Heart right ventricle (tissue), 16 donors: ENCODE results near the gene REXO1. TPM values are rescaled to one million over a fixed set of nuclear protein-coding genes. Genes with fewer than 3 reads are reported as not detected.
A peak's percentile ranks its signal among the peaks of the same experiment; 100 is the strongest.

ENCODE experiments used
- ATAC-seq, 8 donors: fragments of 200-7000 bp; cut with Tn5 transposase; one replicate each; pipeline ENCODE4 v1.9.1; 2020; ENCODE audit warnings: mild to moderate bottlenecking in 8 of 8, moderate library complexity in 8 of 8, moderate number of reproducible peaks in 1 of 8
- DNase-seq, 2 donors: peaks; one replicate each; pipeline ENCODE4 v3.0.0-alpha.2; 2020
- H3K27ac ChIP-seq, 10 donors: fragments of 200-600 bp; sonication (generic) in 2 of 10; one replicate each; pipeline versions ENCODE4 v1.5.0 to v1.8.0; 2020 to 2022; ENCODE audit warnings: mild to moderate bottlenecking in 3 of 10
- H3K27me3 ChIP-seq, 7 donors: fragments of 200-600 bp; one replicate each; pipeline ENCODE4 v1.8.0; 2021 to 2022; ENCODE audit warnings: mild to moderate bottlenecking in 2 of 7
- H3K36me3 ChIP-seq, 9 donors: fragments of 200-600 bp; sonication (generic) in 1 of 9; one replicate each; pipeline versions ENCODE4 v1.5.0 to v1.8.0; 2020 to 2022; ENCODE audit warnings: mild to moderate bottlenecking in 2 of 9
- H3K4me1 ChIP-seq, 9 donors: fragments of 200-600 bp; sonication (generic) in 1 of 9; one replicate each; pipeline versions ENCODE4 v1.5.0 to v1.8.0; 2020 to 2022; ENCODE audit warnings: mild to moderate bottlenecking in 4 of 9
- H3K4me3 ChIP-seq, 10 donors: fragments of 200-600 bp; sonication (generic) in 2 of 10; one replicate each; pipeline versions ENCODE4 v1.5.0 to v1.8.0; 2020 to 2022; ENCODE audit warnings: mild to moderate bottlenecking in 7 of 10, moderate library complexity in 2 of 10
- H3K9me3 ChIP-seq, 11 donors: fragments of 200-600 bp in 10 of 11; sonication (generic) in 2 of 11; one replicate each; pipeline versions ENCODE4 v1.5.0 to v1.8.0; 2013 to 2022; ENCODE audit warnings: mild to moderate bottlenecking in 2 of 11, control low read depth in 1 of 11, moderate library complexity in 1 of 11
- CTCF ChIP-seq, 9 donors: fragments of 200-600 bp; sonication (generic) in 2 of 9; IDR thresholded peaks; one replicate each; pipeline versions ENCODE4 v1.5.0 to v1.8.0; 2021 to 2022; ENCODE audit warnings: antibody characterized with exemption in 9 of 9, mild to moderate bottlenecking in 5 of 9, moderate library complexity in 1 of 9
- WGBS, 2 donors: extraction: QIAGEN DNeasy Blood & Tissue Kit; methylation state at CpG; one replicate each; pipeline ENCODE4 v1.1.7; 2013; ENCODE audit warnings: inconsistent platforms in 1 of 2; 5-methylcytosine and 5-hydroxymethylcytosine counted together
- intact Hi-C, 10 donors: fragments of 100-400 bp; cut with DNase I; formaldehyde crosslinking; loops; one replicate each; pipeline versions ENCODE4 v1.11.1 to v1.14.2; 2022
- polyA plus RNA-seq, 2 donors: library from polyadenylated mRNA; stranded (reverse); fragments of 200-250 nt; gene quantifications; one replicate each; pipeline ENCODE4 v1.2.3, GENCODE V29; 2013
- total RNA-seq, 10 donors: library from RNA; stranded (reverse); fragmentation: NEBNext Ultra II Directional in 3 of 10; extraction: Animal tissue kit (Norgen Biotek cat#: 25700) in 3 of 10; gene quantifications; one replicate each; pipeline versions ENCODE4 v1.2.1 to v1.2.4, GENCODE V29; 2021 to 2023
- donor health status: Arrhythmogenic right ventricular cardiomyopathy.
- donor health status: ischemic (EF 13 %, LVEDD 7.1; RV severe dilation, severe dysfunction).
- donor health status: healthy with polysubstance abuse.
- donor health status: DM: no; HTN: yes; CAD: no.
- donor health status: DM: no; HTN: no; CAD: no.
- donor health status: ischemic (EF 25% LVEDD 6.9; RV normal size, moderate dysfunction).
- donor health status: ischemic (EF 25% LVEDD 5.7; RV mildly dilated, moderate dysfunction).
- donor health status: healthy.
- donor health status: DM: yes; HTN: yes; CAD: no.
- donor health status: Ischemic cardiomyopathy.
- donor health status: ischemic (EF 35%, LVEDD 5.7; RV mildly dilated, moderate dysfunction).
- donor health status: nonischemic (EF 11% LVEDD 7.7; RV severe dilation, severe dysfunction).
- donor health status: DM: yes; HTN: yes; CAD: no.
- donor health status: PGD.
- donor health status: ischemic (EF 29% LVEDD 5.4; RV normal size, mild dysfunction).
- donor health status: nonischemic (EF 23%, LVEDD 6.1; RV moderate dilation, normal function).

Gene REXO1
- total and polyA plus RNA-seq, 12 donors: 13.1 to 20.6 (median 16.5) TPM

DNA sequence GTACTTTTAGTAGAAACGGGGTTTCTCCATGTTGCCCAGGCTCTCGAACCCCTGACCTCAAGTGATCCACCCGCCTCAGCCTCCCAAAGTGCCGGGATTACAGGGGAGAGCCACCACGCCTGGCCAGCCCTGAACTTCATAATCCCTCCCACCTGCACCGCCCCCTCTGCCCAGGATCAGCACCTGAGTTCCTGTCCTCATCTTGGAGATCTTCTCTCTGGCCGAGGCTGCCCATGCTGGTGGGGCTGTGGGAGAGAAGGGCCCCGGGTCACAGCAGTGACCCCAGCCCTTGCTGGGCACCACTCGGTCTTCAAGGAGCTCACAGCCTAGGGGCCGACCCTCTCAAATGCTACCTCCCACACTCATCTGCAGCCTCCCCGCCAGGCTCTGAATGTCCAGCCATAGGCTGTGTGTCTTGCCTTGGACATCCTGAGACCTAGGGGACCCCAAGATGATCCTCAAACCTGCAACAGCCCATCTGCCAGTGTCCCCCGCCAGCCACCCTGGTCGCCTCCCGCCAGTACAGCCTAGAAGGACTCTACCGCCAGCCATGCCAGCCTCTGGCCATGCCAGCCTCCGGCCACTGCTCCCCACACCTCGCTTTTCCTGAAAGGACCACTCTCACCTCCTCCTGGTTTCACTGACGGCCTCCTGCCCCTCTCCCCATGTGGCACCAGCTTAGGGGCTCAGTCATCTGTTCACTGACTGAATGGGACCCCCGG is 37.7 kb downstream of the REXO1 start:
- peaks cover 0 to 13% (median 4%) of the 10 kb centered on the region in 9 donors for H3K36me3 ChIP-seq
- ATAC-seq: no peak
- no peaks in the 10 kb centered on the region for H3K27me3 ChIP-seq
- H3K9me3 ChIP-seq: no peaks in the 10 kb centered on the region
- H3K27ac ChIP-seq: peak overlapping the region in 1 of 10 donors; percentile 18
- 91% methylated on average over 19 of the region's 19 CpGs for WGBS, 2 donors
- no peak for TF ChIP-seq CTCF (IDR thresholded peaks at IDR 0.05)
- intact Hi-C loops: loop anchor here in 1 of 10 donors (10.0 kb wide), 1 partner anchor 136 kb away; no protein-coding TSS in a partner anchor
- peaks cover 5 to 24% (median 17%) of the 10 kb centered on the region in 9 donors for H3K4me1 ChIP-seq
- no peak for DNase-seq
- no peak overlapping the region for H3K4me3 ChIP-seq

DNA sequence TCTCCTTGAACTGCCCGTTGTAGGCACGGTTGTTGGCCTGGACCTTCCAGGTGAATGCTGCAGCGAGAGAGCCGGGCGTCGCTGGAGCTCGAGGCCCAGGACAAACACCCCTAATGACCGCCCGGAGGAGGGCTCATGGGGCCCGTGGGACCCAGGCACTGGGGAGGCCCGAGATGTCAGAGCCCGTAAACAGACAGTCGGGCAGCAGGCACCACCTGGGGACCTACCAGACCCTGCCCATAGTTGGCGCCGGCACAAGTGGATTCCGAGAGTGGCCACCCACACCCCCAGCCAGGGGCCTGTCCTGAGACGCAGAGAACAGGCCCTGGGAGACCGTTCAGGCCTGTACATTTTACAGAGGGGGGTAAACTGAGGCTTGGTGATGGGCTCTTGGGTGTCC is 38.6 kb downstream of the REXO1 start:
- TF ChIP-seq CTCF (IDR thresholded peaks at IDR 0.05): no peak
- WGBS, 2 donors: 83 to 86% methylated on average over 18 of the region's 18 CpGs
- Histone ChIP-seq H3K4me1 (peaks cover 5 to 24% (median 17%) of the 10 kb centered on the region in 9 donors), H3K4me3 (no peak overlapping the region), H3K27ac (no peak overlapping the region), H3K9me3 (no peaks in the 10 kb centered on the region), H3K36me3 (peaks cover 0 to 3% (median 0%) of the 10 kb centered on the region in 9 donors), H3K27me3 (no peaks in the 10 kb centered on the region)
- no peak for DNase-seq
- intact Hi-C loops: loop anchor here in 1 of 10 donors (10.0 kb wide), 1 partner anchor 135 kb away; no protein-coding TSS in a partner anchor
- no peak for ATAC-seq

- Histone ChIP-seq H3K4me3 (no peak overlapping the region), H3K9me3 (no peaks in the 10 kb centered on the region), H3K27me3 (no peaks in the 10 kb centered on the region), H3K27ac (no peak overlapping the region), H3K36me3 (no peaks in the 10 kb centered on the region), H3K4me1 (peaks cover 5 to 19% (median 15%) of the 10 kb centered on the region in 9 donors)
- 95% methylated on average over 2 of the region's 2 CpGs for WGBS, 2 donors
- no peak for TF ChIP-seq CTCF (IDR thresholded peaks at IDR 0.05)
- intact Hi-C loops: no loop called here
- no peak for DNase-seq
- no peak for ATAC-seq
Measured at GRCh38 chr19:1808395-1808731, 39.9 kb downstream of the REXO1 start.

DNA sequence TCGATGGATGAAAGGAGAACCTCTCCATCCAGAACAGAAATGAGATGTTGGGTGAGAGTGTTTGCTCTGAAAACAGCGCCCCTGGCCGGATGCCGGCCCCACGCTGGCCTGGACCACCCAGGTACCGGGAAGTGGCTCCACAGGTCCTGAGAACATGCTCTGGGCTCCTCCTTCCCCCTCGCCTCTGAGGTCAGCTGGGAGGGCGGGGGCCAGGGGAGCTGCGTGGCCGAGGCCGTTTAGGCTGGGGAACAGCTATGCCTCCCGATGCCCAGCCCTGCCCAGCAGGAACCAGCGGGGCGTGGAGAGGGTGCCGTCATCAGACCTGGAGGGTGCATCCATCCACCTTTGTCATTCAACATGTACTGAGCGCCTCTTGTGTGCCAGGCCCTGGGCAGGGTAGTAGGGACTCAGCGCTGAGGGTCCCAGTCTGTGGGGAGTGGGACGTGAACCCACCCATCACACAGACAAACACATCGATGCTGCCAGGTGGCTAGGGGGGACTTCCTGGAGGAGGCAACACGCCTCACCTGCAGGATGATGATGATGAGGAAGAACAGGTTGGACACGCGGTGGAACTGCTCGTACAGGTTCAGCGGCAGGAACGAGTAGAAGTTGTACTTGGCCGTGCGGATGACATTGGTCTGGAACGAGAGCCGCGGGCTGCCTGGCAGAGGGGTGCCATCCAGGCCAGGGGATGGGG is 40.4 kb downstream of the REXO1 start:
- H3K4me1 ChIP-seq: peaks cover 2 to 14% (median 10%) of the 10 kb centered on the region in 9 donors
- DNase-seq (no peak), ATAC-seq (no peak)
- no peak overlapping the region for H3K4me3 ChIP-seq
- no peak overlapping the region for H3K27ac ChIP-seq
- 79 to 82% methylated on average over 30 of the region's 30 CpGs for WGBS, 2 donors
- intact Hi-C loops: no loop called here
- H3K27me3 ChIP-seq: no peaks in the 10 kb centered on the region
- no peaks in the 10 kb centered on the region for H3K36me3 ChIP-seq
- no peak for TF ChIP-seq CTCF (IDR thresholded peaks at IDR 0.05)
- no peaks in the 10 kb centered on the region for H3K9me3 ChIP-seq
